Measurements from ENCODE around the gene AFF3. TPM values are rescaled to one million over a fixed set of nuclear protein-coding genes. Genes with fewer than 3 reads are reported as not detected.

The AFF3 gene
- total RNA-seq, 1 experiment from 2014 or later = 0.22 TPM

DNA sequence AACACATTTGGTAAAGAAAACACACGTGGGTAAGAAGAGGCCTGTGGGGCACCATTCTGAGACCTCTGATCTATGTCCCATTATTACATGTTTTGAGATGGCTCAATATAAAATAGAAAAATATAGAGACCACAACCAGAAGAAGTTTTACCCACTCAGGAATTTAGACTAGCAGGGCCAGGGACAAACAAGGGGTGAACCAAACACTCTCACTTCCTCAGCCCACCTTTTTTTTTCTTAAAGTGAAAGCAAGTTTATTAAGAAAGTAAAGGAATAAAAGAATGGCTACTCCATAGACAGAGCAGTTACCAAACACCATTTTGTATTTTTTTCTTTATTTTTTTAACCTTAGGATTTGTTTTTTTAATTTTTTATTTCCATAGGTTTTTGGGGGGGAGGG lies 533.5 kb downstream of the AFF3 start:
- H3K14ac ChIP-seq (ENCODE audit: insufficient read depth, low read length) = no peak overlapping the region
- H3K4ac ChIP-seq (ENCODE audit: low read depth, low read length) = no peak overlapping the region
- H3T11ph ChIP-seq (ENCODE audit: low read length) = no peak overlapping the region
- no peak overlapping the region for H3K56ac ChIP-seq (ENCODE audit: insufficient read length, low read depth, low read length)
- no peaks in the 10 kb centered on the region for H3K9me3 Mint-ChIP-seq
- no peak overlapping the region for H3K4me2 ChIP-seq (ENCODE audit: insufficient read depth, insufficient read length, low read length)
- no peak overlapping the region for H3K18ac ChIP-seq (ENCODE audit: insufficient read length, low read depth, low read length)
- H3K27me3 ChIP-seq (ENCODE audit: insufficient read depth, low read length) = no peaks in the 10 kb centered on the region
- TF ChIP-seq, protein P1, sequence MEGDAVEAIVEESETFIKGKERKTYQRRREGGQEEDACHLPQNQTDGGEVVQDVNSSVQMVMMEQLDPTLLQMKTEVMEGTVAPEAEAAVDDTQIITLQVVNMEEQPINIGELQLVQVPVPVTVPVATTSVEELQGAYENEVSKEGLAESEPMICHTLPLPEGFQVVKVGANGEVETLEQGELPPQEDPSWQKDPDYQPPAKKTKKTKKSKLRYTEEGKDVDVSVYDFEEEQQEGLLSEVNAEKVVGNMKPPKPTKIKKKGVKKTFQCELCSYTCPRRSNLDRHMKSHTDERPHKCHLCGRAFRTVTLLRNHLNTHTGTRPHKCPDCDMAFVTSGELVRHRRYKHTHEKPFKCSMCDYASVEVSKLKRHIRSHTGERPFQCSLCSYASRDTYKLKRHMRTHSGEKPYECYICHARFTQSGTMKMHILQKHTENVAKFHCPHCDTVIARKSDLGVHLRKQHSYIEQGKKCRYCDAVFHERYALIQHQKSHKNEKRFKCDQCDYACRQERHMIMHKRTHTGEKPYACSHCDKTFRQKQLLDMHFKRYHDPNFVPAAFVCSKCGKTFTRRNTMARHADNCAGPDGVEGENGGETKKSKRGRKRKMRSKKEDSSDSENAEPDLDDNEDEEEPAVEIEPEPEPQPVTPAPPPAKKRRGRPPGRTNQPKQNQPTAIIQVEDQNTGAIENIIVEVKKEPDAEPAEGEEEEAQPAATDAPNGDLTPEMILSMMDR (conservative IDR thresholded peaks at IDR 0.05) = no peak
- no peaks in the 10 kb centered on the region for H4K20me1 ChIP-seq (ENCODE audit: control insufficient read depth, insufficient read depth, insufficient read length)
- no peaks in the 10 kb centered on the region for H3K4me1 ChIP-seq (ENCODE audit: insufficient read depth, low read length)
- H2AFZ ChIP-seq (ENCODE audit: low read length) = no peak overlapping the region
- H4K91ac ChIP-seq (ENCODE audit: insufficient read length, low read depth, low read length) = no peak overlapping the region
- H3K27ac Mint-ChIP-seq = no peak overlapping the region
- no peak overlapping the region for H2BK12ac ChIP-seq (ENCODE audit: insufficient read length, low read depth, low read length)
- no peaks in the 10 kb centered on the region for H3K4me1 Mint-ChIP-seq
- H4K5ac ChIP-seq (ENCODE audit: insufficient read length, low read depth, low read length) = no peak overlapping the region
- no peak overlapping the region for H2BK20ac ChIP-seq (ENCODE audit: low read depth, low read length, poor library complexity, severe bottlenecking)
- no peaks in the 10 kb centered on the region for H3K36me3 Mint-ChIP-seq (ENCODE audit: insufficient read depth in 1 of 3, low read depth in 3 of 3)
- no peak overlapping the region for H2BK5ac ChIP-seq (ENCODE audit: insufficient read length, low read length)
- no peaks in the 10 kb centered on the region for H3K79me2 ChIP-seq (ENCODE audit: insufficient read depth, low read length)
- H3K4me3 Mint-ChIP-seq = no peak overlapping the region
- DNase-seq = no peak
- H3K79me1 ChIP-seq (ENCODE audit: insufficient read depth, low read depth, low read length, poor library complexity, severe bottlenecking) = no peaks in the 10 kb centered on the region
- H3K23ac ChIP-seq (ENCODE audit: insufficient read length, low read depth, low read length) = no peak overlapping the region
- no peaks in the 10 kb centered on the region for H3K9me3 ChIP-seq (ENCODE audit: control insufficient read depth, low read depth, low read length)
- no peaks in the 10 kb centered on the region for H3K23me2 ChIP-seq (ENCODE audit: insufficient read length, low read depth, low read length, poor library complexity, severe bottlenecking)
- no peak overlapping the region for H3K27ac ChIP-seq (ENCODE audit: insufficient read length, low read depth, low read length)
- H3K27me3 Mint-ChIP-seq (ENCODE audit: low read depth) = no peaks in the 10 kb centered on the region
- no peak overlapping the region for H2BK15ac ChIP-seq (ENCODE audit: low read depth, low read length)
- H3K9ac ChIP-seq (ENCODE audit: extremely low read depth, insufficient read length, low read length) = no peak overlapping the region
- no peak overlapping the region for H2AK5ac ChIP-seq (ENCODE audit: insufficient read length, low read length)
- H2BK120ac ChIP-seq (ENCODE audit: low read depth, low read length, poor library complexity, severe bottlenecking) = no peak overlapping the region
- H4K8ac ChIP-seq (replicated peaks; ENCODE audit: insufficient read length, low read depth, low read length) = no peak overlapping the region
- no CpG with 5 or more reads among the region's 1 CpG for WGBS (ENCODE audit: extremely low coverage, insufficient read length, low lambda C conversion rate)
